Measurements from ENCODE around the gene CSF3R. TPM values are rescaled to one million over a fixed set of nuclear protein-coding genes. Genes with fewer than 3 reads are reported as not detected.
"Not testable (repeated sequence)": the region's sequence is repeated elsewhere in the genome, so short reads cannot be mapped to it uniquely, and the experiment has no call there.

CSF3R gene
- total RNA-seq, 2 experiments from 2014 or later = not detected

- no peak for DNase-seq (ENCODE audit: low spot score)
- H3K4me3 ChIP-seq (ENCODE audit: low read depth, low read length, poor library complexity, severe bottlenecking) = no peak overlapping the region
- H4K20me1 ChIP-seq (ENCODE audit: insufficient read depth, low read length) = no peaks in the 10 kb centered on the region
- H3K4me1 ChIP-seq (ENCODE audit: insufficient read depth, low read length, poor library complexity, severe bottlenecking) = no peaks in the 10 kb centered on the region
- POLR2A ChIA-PET = no interaction called here
- H3K36me3 ChIP-seq (ENCODE audit: insufficient read depth, low read length) = no peaks in the 10 kb centered on the region
- no TSS peak for BruUV-seq (replicated peaks)
- no peak for TF ChIP-seq EZH2phosphoT487 (IDR thresholded peaks at IDR 0.05; ENCODE audit: borderline replicate concordance, low read depth, low read length)
- TF ChIP-seq, protein P1, sequence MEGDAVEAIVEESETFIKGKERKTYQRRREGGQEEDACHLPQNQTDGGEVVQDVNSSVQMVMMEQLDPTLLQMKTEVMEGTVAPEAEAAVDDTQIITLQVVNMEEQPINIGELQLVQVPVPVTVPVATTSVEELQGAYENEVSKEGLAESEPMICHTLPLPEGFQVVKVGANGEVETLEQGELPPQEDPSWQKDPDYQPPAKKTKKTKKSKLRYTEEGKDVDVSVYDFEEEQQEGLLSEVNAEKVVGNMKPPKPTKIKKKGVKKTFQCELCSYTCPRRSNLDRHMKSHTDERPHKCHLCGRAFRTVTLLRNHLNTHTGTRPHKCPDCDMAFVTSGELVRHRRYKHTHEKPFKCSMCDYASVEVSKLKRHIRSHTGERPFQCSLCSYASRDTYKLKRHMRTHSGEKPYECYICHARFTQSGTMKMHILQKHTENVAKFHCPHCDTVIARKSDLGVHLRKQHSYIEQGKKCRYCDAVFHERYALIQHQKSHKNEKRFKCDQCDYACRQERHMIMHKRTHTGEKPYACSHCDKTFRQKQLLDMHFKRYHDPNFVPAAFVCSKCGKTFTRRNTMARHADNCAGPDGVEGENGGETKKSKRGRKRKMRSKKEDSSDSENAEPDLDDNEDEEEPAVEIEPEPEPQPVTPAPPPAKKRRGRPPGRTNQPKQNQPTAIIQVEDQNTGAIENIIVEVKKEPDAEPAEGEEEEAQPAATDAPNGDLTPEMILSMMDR (conservative IDR thresholded peaks at IDR 0.05; ENCODE audit: low read length) = no peak
- CTCF ChIA-PET (ENCODE audit: unreplicated experiment) = no interaction called here
- no peaks in the 10 kb centered on the region for H3K9me2 ChIP-seq (ENCODE audit: insufficient read depth, low read length)
- intact Hi-C loops (cut with micrococcal nuclease; ENCODE audit: unreplicated experiment) = no loop called here
- H2AFZ ChIP-seq (ENCODE audit: low read length) = no peak overlapping the region
- H3K9me3 ChIP-seq (ENCODE audit: low read length) = no peaks in the 10 kb centered on the region
- H3K27ac ChIP-seq (ENCODE audit: low read depth, low read length, poor library complexity, severe bottlenecking) = no peak overlapping the region
- H3K79me2 ChIP-seq (ENCODE audit: insufficient read depth, low read depth, low read length) = no peaks in the 10 kb centered on the region
- H3K4me2 ChIP-seq (ENCODE audit: low read length) = no peak overlapping the region
Measured at GRCh38 chr1:36503159-36503558, 20.4 kb upstream of the CSF3R start.

DNA sequence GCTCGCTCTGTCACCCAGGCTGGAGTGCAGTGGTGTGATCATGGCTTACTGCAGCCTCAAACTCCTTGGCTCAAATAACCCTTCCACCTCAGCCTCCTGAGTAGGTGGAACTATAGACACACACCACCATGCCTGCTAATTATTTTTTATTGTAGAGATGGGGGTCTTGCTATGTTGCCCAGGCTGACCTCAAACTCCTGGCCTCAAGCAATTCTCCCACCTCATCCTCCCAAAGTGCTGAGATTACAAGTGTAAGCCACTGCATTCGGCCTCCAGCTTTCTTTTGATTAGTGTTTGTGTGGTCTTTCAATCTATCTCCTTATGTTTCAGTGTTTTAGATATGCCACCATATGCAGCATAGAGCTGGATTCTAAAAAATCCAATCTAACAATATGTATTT lies 19.9 kb upstream of the CSF3R start:
- no peak overlapping the region for H3K27ac ChIP-seq (ENCODE audit: low read depth, low read length, poor library complexity, severe bottlenecking)
- TF ChIP-seq EZH2phosphoT487 (IDR thresholded peaks at IDR 0.05; ENCODE audit: borderline replicate concordance, low read depth, low read length) = no peak
- TF ChIP-seq, protein P1 (conservative IDR thresholded peaks at IDR 0.05; ENCODE audit: low read length) = no peak

DNA sequence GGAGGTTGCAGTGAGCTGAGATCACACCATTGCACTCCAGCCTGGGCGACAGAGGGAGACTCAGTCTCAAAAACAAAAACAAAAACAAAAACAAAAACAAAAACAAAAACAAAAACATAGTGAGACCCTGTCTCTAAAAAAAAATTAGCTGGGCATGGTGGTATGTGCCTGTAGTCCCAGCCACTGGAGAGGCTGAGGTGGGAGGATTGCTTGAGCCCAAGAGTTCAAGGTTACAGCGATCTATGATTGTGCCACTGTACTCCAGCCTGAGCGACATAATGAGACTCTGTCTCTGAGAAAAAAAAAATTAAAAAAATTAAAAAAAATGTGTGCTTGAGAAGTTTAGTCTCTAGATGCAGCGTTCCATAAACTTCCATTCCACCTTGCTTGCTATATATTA lies 19.2 kb upstream of the CSF3R start:
- H2AFZ ChIP-seq (ENCODE audit: low read length); H3K9me2 ChIP-seq (ENCODE audit: insufficient read depth, low read length): not testable (repeated sequence)

More for the DNA sequence above, 19.9 kb upstream of the CSF3R start:
- no peaks in the 10 kb centered on the region for H3K9me2 ChIP-seq (ENCODE audit: insufficient read depth, low read length)
- H3K4me2 ChIP-seq (ENCODE audit: low read length) = no peak overlapping the region
- no peak overlapping the region for H3K4me3 ChIP-seq (ENCODE audit: low read depth, low read length, poor library complexity, severe bottlenecking)
- no peaks in the 10 kb centered on the region for H3K9me3 ChIP-seq (ENCODE audit: low read length)
- BruUV-seq (replicated peaks) = no TSS peak
- no peaks in the 10 kb centered on the region for H3K4me1 ChIP-seq (ENCODE audit: insufficient read depth, low read length, poor library complexity, severe bottlenecking)
- no peaks in the 10 kb centered on the region for H4K20me1 ChIP-seq (ENCODE audit: insufficient read depth, low read length)
- intact Hi-C loops (cut with micrococcal nuclease; ENCODE audit: unreplicated experiment) = no loop called here
- H2AFZ ChIP-seq (ENCODE audit: low read length) = no peak overlapping the region
- no peak for DNase-seq (ENCODE audit: low spot score)
- POLR2A ChIA-PET = no interaction called here
- no peaks in the 10 kb centered on the region for H3K36me3 ChIP-seq (ENCODE audit: insufficient read depth, low read length)
- H3K79me2 ChIP-seq (ENCODE audit: insufficient read depth, low read depth, low read length) = no peaks in the 10 kb centered on the region
- CTCF ChIA-PET (ENCODE audit: unreplicated experiment) = no interaction called here

More for the DNA sequence above, 19.2 kb upstream of the CSF3R start:
- H3K4me2 ChIP-seq (ENCODE audit: low read length); H3K36me3 ChIP-seq (ENCODE audit: insufficient read depth, low read length); CTCF ChIA-PET (ENCODE audit: unreplicated experiment); H3K27ac ChIP-seq (ENCODE audit: low read depth, low read length, poor library complexity, severe bottlenecking); DNase-seq (ENCODE audit: low spot score); intact Hi-C loops (cut with micrococcal nuclease; ENCODE audit: unreplicated experiment); POLR2A ChIA-PET; H3K79me2 ChIP-seq (ENCODE audit: insufficient read depth, low read depth, low read length); H3K4me1 ChIP-seq (ENCODE audit: insufficient read depth, low read length, poor library complexity, severe bottlenecking); BruUV-seq (replicated peaks); H3K4me3 ChIP-seq (ENCODE audit: low read depth, low read length, poor library complexity, severe bottlenecking); H3K9me3 ChIP-seq (ENCODE audit: low read length); H4K20me1 ChIP-seq (ENCODE audit: insufficient read depth, low read length): not testable (repeated sequence)

Data from OCI-LY7 (cell line).